HCT116 (cell line): ENCODE measurements around the gene ALG1. TPM values are rescaled to one million over a fixed set of nuclear protein-coding genes. Genes with fewer than 3 reads are reported as not detected.
"Not testable (repeated sequence)": the region's sequence is repeated elsewhere in the genome, so short reads cannot be mapped to it uniquely, and the experiment has no call there.

ENCODE experiments used
- ATAC-seq: fragments of 200-7000 bp; cut with Tn5 transposase; 2 replicates; pipeline ENCODE4 v1.9.1; 2020; ENCODE audit warnings: mild to moderate bottlenecking, moderate library complexity
- BruUV-seq: library from RNA; stranded (reverse); fragments of 400-500 nt; replicated peaks from 2 replicates; lab custom pipeline; 2021; lab: Mats Ljungman, UMichigan
- CTCF ChIA-PET: fragments of 300-600 bp; sonication (Branson Sonifier 250); formaldehyde crosslinking; loops from one replicate; lab custom pipeline; 2021; ENCODE audit warnings: antibody characterized with exemption; lab: Charles Lee
- POLR2A ChIA-PET: fragments of 300-600, 350-600 bp; sonication (Branson Sonifier 250); formaldehyde crosslinking; loops from one replicate; lab custom pipeline; 2021; ENCODE audit warnings: antibody characterized with exemption; lab: Charles Lee
- RAD21 ChIA-PET, 2 experiments: fragments of 300-600 bp; sonication (Branson Sonifier 250); formaldehyde crosslinking; loops; one replicate each; lab custom pipeline; 2023; ENCODE audit warnings: low total read pairs in 2 of 2; ENCODE audit not compliant: uncharacterized antibody in 2 of 2, unreplicated experiment in 2 of 2, low non-redundant PET in 1 of 2; lab: Charles Lee
- DNase-seq: peaks from one replicate; pipeline ENCODE4 v3.0.0-alpha.2; 2010; ENCODE audit warnings: low read depth, low spot score
- H2AFZ ChIP-seq: fragments of 200-600 bp; shearing (Covaris generic), sonication (generic); 2 replicates; pipeline ENCODE4 v1.6.1; 2017; ENCODE audit warnings: low read depth, mixed run types, mixed read lengths, antibody characterized with exemption, low read length; ENCODE audit not compliant: poor library complexity, severe bottlenecking
- H3K27ac ChIP-seq: 2 replicates; pipeline ENCODE4 v1.5.1; 2012; ENCODE audit warnings: low read depth, low read length
- H3K27me3 ChIP-seq: fragments of 200-600 bp; sonication (generic); 2 replicates; pipeline ENCODE4 v1.6.1; 2016; ENCODE audit warnings: mixed run types, low read length, mixed read lengths; ENCODE audit not compliant: insufficient read depth
- H3K36me3 ChIP-seq, 2 experiments: fragments of 200-500 bp in 1 of 2; fragments of 200-600 bp in 1 of 2; sonication (Bioruptor generic) in 1 of 2; sonication (generic) in 1 of 2; 2 replicates each; pipeline versions ENCODE4 v1.5.1 to v1.6.1; 2014 to 2016; ENCODE audit warnings: low read length in 2 of 2, inconsistent platforms in 1 of 2, mixed read lengths in 1 of 2, mixed run types in 1 of 2; ENCODE audit not compliant: insufficient read depth in 2 of 2, control insufficient read depth in 1 of 2
- H3K4me1 ChIP-seq, 2 experiments: fragments of 200-600 bp in 1 of 2; sonication (generic) in 1 of 2; 2 replicates each; pipeline versions ENCODE4 v1.5.1 to v1.6.1; 2012 to 2017; ENCODE audit warnings: low read length in 2 of 2, inconsistent platforms in 1 of 2, mild to moderate bottlenecking in 1 of 2, mixed read lengths in 1 of 2, mixed run types in 1 of 2, moderate library complexity in 1 of 2; ENCODE audit not compliant: insufficient read depth in 2 of 2, control insufficient read depth in 1 of 2
- H3K4me2 ChIP-seq: fragments of 200-600 bp; sonication (generic); 2 replicates; pipeline ENCODE4 v1.6.1; 2017; ENCODE audit warnings: mixed run types, low read length, mixed read lengths
- H3K4me3 ChIP-seq, 2 experiments: fragments of 200-600 bp in 1 of 2; sonication (generic) in 1 of 2; replicated peaks in 1 of 2; 2 replicates each; pipeline ENCODE4 v1.5.1; 2011 to 2016; ENCODE audit warnings: low read length in 2 of 2, control low read depth in 1 of 2, low read depth in 1 of 2, mild to moderate bottlenecking in 1 of 2, mixed read lengths in 1 of 2, mixed run types in 1 of 2
- H3K79me2 ChIP-seq: fragments of 200-600 bp; sonication (generic); 2 replicates; pipeline ENCODE4 v1.6.1; 2017; ENCODE audit warnings: mild to moderate bottlenecking, mixed run types, low read length, moderate library complexity, mixed read lengths; ENCODE audit not compliant: insufficient read depth
- H3K9ac ChIP-seq: fragments of 200-600 bp; sonication (generic); 2 replicates; pipeline ENCODE4 v1.6.1; 2016; ENCODE audit warnings: low read length, mixed read lengths
- H3K9me2 ChIP-seq: fragments of 200-600 bp; sonication (generic), shearing (Covaris generic); 2 replicates; pipeline ENCODE4 v1.6.1; 2017; ENCODE audit warnings: mixed run types, mild to moderate bottlenecking, moderate library complexity; ENCODE audit not compliant: insufficient read depth
- H3K9me3 ChIP-seq, 2 experiments: fragments of 200-500 bp in 1 of 2; fragments of 200-600 bp in 1 of 2; sonication (Bioruptor generic) in 1 of 2; sonication (generic) in 1 of 2; 2 replicates each; pipeline ENCODE4 v1.6.1; 2014 to 2017; ENCODE audit warnings: low read length in 2 of 2, mixed read lengths in 2 of 2, inconsistent platforms in 1 of 2, low read depth in 1 of 2, mild to moderate bottlenecking in 1 of 2, mixed run types in 1 of 2, moderate library complexity in 1 of 2; ENCODE audit not compliant: control insufficient read depth in 1 of 2, insufficient read depth in 1 of 2
- H4K20me1 ChIP-seq: fragments of 200-600 bp; sonication (generic), shearing (Covaris generic); 2 replicates; pipeline ENCODE4 v1.6.1; 2017; ENCODE audit warnings: mixed run types, mild to moderate bottlenecking, moderate library complexity; ENCODE audit not compliant: insufficient read depth
- intact Hi-C: fragments of 100-400 bp; cut with micrococcal nuclease; formaldehyde crosslinking; loops from 2 replicates; pipeline ENCODE4 v1.10.0; 2022
- total RNA-seq: library from RNA; stranded (reverse); gene quantifications from one replicate; pipeline ENCODE4 v1.2.1, GENCODE V29; 2021; ENCODE audit not compliant: unreplicated experiment

ALG1 gene
- total RNA-seq, 1 experiment from 2014 or later = 27.1 TPM

DNA sequence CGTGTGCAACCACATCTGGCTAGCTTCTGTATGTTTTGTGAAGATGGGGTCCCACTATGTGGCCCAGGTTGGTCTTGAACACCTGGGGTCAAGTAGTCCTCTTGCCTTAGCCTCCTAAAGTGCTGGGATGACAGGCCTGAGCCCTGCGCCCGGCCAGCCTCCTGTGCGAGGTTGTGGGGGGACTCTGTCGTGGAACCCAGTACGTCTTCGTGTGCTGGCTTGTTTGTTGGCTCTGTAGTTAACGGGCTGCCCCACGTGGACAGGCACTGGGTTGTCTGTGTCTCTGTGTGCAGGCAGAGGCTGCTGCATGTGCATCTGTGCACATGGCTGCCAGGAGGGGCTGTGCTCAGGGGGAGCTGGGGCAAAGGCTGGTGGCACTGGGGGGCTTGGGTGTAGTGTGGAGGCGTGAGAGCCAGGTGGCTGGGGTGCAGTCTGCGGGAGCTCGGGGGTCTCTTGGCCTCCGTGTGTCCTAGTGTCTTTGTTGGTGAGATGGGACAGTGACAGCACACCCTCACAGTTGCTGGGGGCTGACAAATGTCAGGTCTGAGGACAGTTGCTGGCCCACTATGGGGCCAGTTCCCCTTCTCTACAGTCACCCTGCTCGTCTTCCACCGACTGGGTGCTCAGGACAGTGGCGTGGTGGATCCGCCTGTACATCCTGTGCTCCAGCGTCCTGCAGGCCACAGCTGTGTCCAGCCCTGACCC is 16.6 kb downstream of the ALG1 start:
- ATAC-seq, intact Hi-C loops, H3K27me3 ChIP-seq, CTCF ChIA-PET, H3K4me3 ChIP-seq, BruUV-seq, H3K27ac ChIP-seq, H3K79me2 ChIP-seq, H3K9me2 ChIP-seq, H3K4me2 ChIP-seq, H3K36me3 ChIP-seq, POLR2A ChIA-PET, DNase-seq, H3K4me1 ChIP-seq, H4K20me1 ChIP-seq, RAD21 ChIA-PET, H3K9ac ChIP-seq, H2AFZ ChIP-seq, H3K9me3 ChIP-seq: not testable (repeated sequence)

DNA sequence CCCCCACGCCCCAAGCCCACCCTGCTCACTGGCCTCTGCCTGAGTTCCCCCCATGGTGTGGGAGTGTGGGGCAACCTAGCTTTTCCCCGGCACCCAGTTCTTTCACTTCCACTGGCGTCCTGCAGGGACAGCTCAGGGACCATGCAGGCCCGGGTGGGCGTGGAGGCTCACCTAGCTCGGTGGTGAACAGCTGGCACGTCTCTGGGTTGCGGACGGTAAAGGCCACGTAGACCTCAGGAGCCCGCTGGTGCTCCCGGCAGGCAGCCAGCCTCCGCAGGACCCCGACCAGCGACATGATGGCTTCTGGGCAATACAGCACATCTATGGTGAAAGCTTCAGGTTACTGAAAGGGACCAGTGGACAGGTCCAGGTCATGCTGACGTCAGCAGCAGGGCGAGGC is 17.3 kb downstream of the ALG1 start:
- BruUV-seq, intact Hi-C loops, H3K27ac ChIP-seq, ATAC-seq, RAD21 ChIA-PET, H3K9me2 ChIP-seq, CTCF ChIA-PET, H3K9me3 ChIP-seq, H3K79me2 ChIP-seq, H3K4me2 ChIP-seq, H3K9ac ChIP-seq, H3K4me1 ChIP-seq, H2AFZ ChIP-seq, H3K4me3 ChIP-seq, H4K20me1 ChIP-seq, POLR2A ChIA-PET, DNase-seq, H3K27me3 ChIP-seq, H3K36me3 ChIP-seq: not testable (repeated sequence)

DNA sequence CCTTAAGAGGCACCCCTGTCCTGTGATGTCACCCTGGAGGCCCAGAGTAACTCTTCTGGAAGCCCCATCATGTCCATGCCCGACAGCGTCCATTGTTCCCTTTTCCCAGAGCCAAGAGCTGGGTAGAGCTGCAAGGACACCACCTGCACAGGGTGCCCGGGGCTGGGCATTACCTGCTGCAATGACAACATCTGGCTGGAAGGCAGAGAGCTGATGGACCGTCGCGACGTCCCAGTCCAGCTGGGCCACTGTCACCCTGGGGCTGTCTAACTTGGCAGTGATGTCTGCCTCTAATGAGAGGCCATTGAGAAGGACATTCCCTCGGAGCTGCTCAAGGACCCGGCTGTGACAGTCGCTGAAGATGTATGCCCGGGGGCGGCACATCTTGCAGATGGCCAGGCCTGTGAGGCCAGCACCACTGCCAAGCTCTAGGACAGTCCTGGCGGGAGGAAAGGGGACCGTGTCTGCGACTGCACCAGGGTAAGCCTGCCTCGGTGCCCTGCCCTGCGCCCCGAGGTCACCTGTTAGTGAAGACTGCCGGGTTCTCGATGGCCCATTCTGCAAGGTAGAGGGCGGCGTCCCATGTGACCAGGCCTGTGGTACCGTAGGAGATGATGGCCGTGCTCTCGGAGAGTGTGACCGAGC is 18.4 kb downstream of the ALG1 start:
- CTCF ChIA-PET, ATAC-seq, H3K4me3 ChIP-seq, RAD21 ChIA-PET, H3K4me2 ChIP-seq, POLR2A ChIA-PET, H3K27me3 ChIP-seq, H3K9me2 ChIP-seq, H3K4me1 ChIP-seq, H3K27ac ChIP-seq, DNase-seq, H3K36me3 ChIP-seq, H3K79me2 ChIP-seq, H2AFZ ChIP-seq, H3K9ac ChIP-seq, H3K9me3 ChIP-seq, H4K20me1 ChIP-seq, BruUV-seq: not testable (repeated sequence)
- intact Hi-C loops = loop anchor here (5.0 kb wide), 1 partner anchor 133 kb away; the partner anchor contains the start of gene SEC14L5

DNA sequence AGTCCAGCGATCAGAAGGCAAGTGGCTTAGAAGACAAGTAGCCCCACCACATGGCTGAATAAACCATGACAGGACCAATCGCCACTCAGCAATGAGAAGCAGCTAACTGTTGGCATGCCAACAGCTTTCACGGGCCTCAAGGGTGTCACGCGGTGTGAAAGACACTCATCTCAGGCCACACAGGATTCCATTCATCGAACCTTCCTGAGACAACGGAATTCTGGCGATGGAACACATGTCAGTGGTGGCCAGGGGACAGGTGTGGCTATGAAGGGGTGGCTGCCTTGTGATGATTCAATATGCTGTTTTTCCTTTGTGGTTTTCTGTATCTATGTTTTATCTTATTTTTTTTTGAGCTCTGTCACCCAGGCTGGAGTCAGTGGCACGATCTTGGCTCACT is 18.9 kb downstream of the ALG1 start:
- POLR2A ChIA-PET, H3K27me3 ChIP-seq, CTCF ChIA-PET: not testable (repeated sequence)

More for the DNA sequence above, 18.9 kb downstream of the ALG1 start:
- H3K9me2 ChIP-seq, ATAC-seq, H3K27ac ChIP-seq, H4K20me1 ChIP-seq, H3K4me3 ChIP-seq, H3K79me2 ChIP-seq, H3K9me3 ChIP-seq, H3K9ac ChIP-seq, RAD21 ChIA-PET, H3K4me2 ChIP-seq, H3K4me1 ChIP-seq, DNase-seq, BruUV-seq, H3K36me3 ChIP-seq, H2AFZ ChIP-seq: not testable (repeated sequence)
- intact Hi-C loops = loop anchor here (5.0 kb wide), 1 partner anchor 133 kb away; the partner anchor contains the start of gene SEC14L5
